Activated CD4-positive, alpha-beta T cell treated with anti-CD3 and anti-CD28 coated beads, Interleukin-2, Interleukin-4, amounts not matched to agents 100 ng/mL and 50 ng/mL, durations not matched to agents 16 hours and 8 hours (primary cell): ENCODE results near the gene CFDP1.
A peak's percentile ranks its signal among the peaks of the same experiment; 100 is the strongest.
"Not testable (repeated sequence)": the region's sequence is repeated elsewhere in the genome, so short reads cannot be mapped to it uniquely, and the experiment has no call there.

ENCODE experiments used
- DNase-seq: peaks from one replicate; pipeline ENCODE4 v3.0.0-alpha.2; 2020; ENCODE audit warnings: low spot score

The CFDP1 gene

GRCh38 chr16:75458439-75458838, 25.1 kb upstream of the CFDP1 start:
- DNase-seq = no peak

DNA sequence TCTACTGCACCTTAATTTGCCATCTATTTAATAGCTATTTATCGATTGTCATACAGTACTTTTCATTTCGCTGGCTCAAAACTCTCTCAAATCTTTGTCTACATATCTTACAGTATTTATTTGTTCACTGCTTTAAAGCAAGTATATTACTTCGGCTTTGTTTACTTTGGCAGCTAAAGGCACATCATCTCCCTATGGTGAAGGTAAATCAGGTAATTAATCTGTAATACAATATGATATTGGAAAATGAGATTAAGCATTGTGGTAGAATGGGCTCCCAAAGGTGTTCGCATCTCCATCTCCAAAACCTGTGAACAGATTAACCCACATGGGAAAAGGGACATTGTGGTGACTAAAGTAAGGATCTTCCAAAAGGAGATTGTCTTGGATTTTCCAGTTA, 24.7 kb upstream of the CFDP1 start:
- no peak for DNase-seq

DNA sequence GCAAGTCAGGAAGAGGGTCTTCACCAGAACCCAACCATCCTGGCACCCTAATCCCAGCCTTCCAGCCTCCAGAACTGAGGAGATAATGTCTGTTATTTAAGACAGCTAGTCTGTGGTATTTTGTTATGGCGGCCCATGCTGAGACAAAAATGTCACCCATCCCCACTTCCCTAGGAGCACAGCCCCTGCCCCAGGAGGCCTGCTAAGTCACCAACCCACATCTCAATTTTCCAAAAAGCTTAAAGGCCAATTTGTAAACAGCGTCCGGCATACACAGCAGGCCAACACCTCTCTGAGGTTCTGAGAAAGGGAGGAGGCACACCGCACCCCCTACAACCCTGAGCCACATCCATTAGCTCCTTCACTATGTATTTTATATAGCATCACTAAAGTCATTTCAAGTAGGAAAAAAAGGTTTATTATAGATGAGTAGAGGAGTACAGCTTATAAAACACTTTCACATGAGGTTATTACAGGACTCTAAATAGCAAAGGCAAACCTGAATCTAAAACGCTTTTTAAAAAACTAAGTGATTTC, 24.2 kb upstream of the CFDP1 start:
- DNase-seq = no peak

GRCh38 chr16:75456971-75457370, 23.7 kb upstream of the CFDP1 start:
- DNase-seq = no peak

GRCh38 chr16:75456486-75456885, 23.2 kb upstream of the CFDP1 start:
- not testable (repeated sequence) for DNase-seq

GRCh38 chr16:75455677-75456076, 22.4 kb upstream of the CFDP1 start:
- no peak for DNase-seq

GRCh38 chr16:75452464-75453190, 19.3 kb upstream of the CFDP1 start:
- DNase-seq = no peak

DNA sequence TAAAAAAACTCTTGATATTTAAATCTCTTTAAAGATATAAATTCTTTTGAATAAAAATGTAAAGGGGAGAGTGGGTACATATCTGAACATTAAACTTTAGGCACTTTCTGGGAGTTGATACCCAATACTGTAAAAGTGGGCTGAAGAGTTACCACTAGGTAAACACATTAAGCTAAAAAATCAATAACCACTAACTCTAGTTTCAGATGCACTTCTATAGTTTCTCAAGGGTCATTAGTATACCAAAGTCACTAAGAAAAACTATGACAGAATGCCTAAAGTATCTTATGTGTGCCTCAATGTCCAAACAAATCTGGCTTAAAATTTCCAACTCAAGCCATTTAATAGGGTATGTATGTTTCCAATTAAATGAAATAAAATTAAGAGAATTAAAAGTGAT, 13.1 kb upstream of the CFDP1 start:
- no peak for DNase-seq

DNA sequence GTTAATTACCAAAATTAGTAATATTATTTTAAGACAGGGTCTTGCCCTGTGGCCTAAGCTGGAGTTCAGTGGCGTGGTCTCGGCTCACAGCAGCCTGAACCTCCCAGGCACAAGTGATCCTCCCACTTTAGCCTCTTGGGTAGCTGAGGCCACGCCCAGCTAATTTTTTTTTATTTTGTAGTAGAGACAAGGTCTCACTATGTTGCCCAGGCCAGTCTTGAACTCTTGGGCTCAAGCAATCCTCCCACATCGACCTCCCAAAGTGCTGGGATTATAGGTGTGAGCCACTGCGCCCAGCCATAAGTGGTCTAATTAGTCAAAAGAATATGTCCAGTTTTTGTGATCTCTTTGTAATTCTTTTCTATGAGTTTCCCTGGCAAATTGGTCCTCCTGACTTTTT, 12.0 kb upstream of the CFDP1 start:
- no peak for DNase-seq

GRCh38 chr16:75443298-75443697, 10.0 kb upstream of the CFDP1 start:
- no peak for DNase-seq

DNA sequence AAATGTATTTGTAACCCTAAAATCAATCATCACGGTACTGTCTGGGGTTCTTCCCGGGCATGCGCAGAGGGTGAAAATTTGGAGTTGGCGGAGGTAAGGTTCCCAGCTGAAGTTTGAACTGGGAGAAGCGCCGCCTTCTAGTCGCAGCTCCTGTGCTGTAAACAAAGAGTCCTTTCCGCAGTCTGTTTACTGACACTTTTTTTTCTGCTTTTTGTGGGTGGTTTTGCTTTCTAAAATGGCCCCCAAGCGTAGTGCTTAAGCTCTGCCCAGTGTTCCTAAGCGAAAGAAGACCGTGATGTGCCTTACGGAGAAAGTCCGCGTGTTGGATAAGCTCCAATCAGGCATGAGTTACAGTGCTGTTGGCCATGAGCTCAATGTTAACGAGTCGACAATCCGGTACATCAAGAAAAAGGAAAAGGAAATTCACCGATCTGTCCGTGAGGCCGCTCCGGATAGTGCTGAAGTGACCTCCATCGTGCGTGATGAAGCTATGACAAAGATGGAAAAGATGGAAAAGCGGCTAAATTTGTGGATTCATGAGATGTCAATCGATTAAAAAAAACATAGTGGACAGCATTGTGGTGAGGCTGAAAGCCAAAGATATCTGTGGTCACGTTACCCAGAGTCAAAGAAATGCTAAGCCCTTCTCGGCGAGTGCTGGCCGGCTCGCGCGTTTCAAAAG, 570 bp upstream of the CFDP1 start:
- DNase-seq = peak; percentile 81

GRCh38 chr16:75429621-75430403, 3.5 kb downstream of the CFDP1 start:
- DNase-seq = no peak

DNA sequence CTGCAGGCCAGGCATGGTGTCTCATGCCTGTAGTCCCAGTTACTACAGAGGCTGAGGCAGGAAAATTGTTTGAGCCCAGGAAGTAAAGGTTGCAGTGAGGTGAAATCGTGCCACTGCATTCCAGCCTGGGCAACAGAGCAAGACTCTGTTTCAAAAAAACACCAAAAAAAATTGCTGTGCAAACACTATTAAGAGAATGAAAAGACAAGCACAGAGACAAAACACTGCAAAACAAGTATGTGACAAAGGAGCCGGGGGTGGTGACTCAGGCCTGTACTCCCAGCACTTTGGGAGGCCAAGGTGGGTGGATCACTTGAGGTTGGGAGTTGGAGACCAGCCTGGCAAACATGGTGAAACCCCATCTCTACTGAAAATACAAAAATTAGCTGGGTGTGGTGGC, 6.8 kb downstream of the CFDP1 start:
- DNase-seq = not testable (repeated sequence)

DNA sequence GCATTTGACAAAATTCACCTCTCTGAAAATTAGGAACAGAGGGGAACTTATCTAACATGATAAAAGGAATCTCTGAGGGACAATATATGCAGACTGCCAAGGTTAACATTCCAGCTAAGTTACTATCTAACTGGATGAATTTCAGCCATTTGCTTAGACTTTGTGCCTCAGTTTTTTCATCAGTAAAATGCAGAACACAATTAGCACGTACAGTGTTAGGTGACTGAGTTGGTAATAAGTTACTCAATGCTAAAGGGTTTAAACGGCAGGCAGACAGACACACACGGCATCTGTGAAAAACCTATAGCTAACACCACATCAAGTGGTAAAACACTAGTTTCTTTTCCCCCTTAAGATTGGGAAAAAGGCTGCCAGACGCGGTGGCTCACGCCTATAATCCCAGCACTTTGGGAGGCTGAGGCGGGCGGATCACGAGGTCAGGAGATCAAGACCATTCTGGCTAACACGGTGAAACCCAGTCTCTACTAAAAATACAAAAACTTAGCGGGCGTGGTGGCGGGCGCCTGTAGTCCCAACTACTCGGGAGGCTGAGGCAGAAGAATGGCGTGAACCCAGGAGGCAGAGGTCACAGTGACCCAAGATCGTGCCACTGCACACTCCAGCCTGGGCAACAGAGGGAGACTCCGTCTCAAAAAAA, 9.1 kb downstream of the CFDP1 start:
- DNase-seq = not testable (repeated sequence)

- DNase-seq = no peak
Measured at GRCh38 chr16:75423723-75424104, 9.6 kb downstream of the CFDP1 start.

- no peak for DNase-seq
Measured at GRCh38 chr16:75421820-75422126, 11.5 kb downstream of the CFDP1 start.

- peak; percentile 12 for DNase-seq
Measured at GRCh38 chr16:75420987-75421819, 12.1 kb downstream of the CFDP1 start.

GRCh38 chr16:75416904-75417565, 16.3 kb downstream of the CFDP1 start:
- no peak for DNase-seq

GRCh38 chr16:75415169-75415905, 18.0 kb downstream of the CFDP1 start:
- no peak for DNase-seq

DNA sequence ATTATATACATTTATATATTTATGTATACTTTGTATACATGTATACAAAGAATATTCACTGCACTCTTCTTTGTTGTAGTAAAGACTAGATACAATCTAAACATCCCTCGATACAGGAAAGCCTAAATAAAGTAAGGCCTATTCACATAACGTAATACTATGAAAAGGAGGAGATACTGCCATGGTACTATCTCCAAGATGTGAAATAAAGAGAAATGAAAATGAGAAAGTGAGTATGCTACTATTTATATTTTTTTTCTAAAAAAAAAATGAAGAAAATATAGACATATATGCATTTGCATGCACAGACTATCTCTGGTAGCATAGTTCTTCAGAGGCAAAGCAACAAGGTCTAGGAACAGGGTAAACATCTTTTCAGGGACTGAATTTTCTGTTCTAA, 19.4 kb downstream of the CFDP1 start:
- no peak for DNase-seq
